H9 (cell line): Measurements from ENCODE around the gene RAD21L1. TPM values are rescaled to one million over a fixed set of nuclear protein-coding genes. Genes with fewer than 3 reads are reported as not detected.
A peak's percentile ranks its signal among the peaks of the same experiment; 100 is the strongest.

Experiments
- DNase-seq: peaks from one replicate; pipeline ENCODE4 v3.0.0-alpha.2; 2017
- H2AFZ ChIP-seq: one replicate; pipeline ENCODE4 v1.6.1; 2013; ENCODE audit warnings: mild to moderate bottlenecking, low read length, control low read depth, moderate library complexity
- H2AK5ac ChIP-seq: 2 replicates; pipeline ENCODE4 v1.6.1; 2013; ENCODE audit warnings: low read length, control low read depth, mixed read lengths; ENCODE audit not compliant: insufficient read length
- H2BK120ac ChIP-seq: one replicate; pipeline ENCODE4 v1.6.1; 2013; ENCODE audit warnings: low read depth, mild to moderate bottlenecking, low read length, control low read depth, inconsistent platforms; ENCODE audit not compliant: poor library complexity, severe bottlenecking
- H2BK12ac ChIP-seq: 2 replicates; pipeline ENCODE4 v1.6.1; 2013; ENCODE audit warnings: low read length, control low read depth, mixed read lengths, low read depth; ENCODE audit not compliant: insufficient read length
- H2BK15ac ChIP-seq: 2 replicates; pipeline ENCODE4 v1.6.1; 2013; ENCODE audit warnings: low read depth, low read length, control low read depth
- H2BK20ac ChIP-seq: one replicate; pipeline ENCODE4 v1.6.1; 2013; ENCODE audit warnings: low read depth, mild to moderate bottlenecking, low read length, control low read depth, inconsistent platforms; ENCODE audit not compliant: poor library complexity, severe bottlenecking
- H2BK5ac ChIP-seq: 2 replicates; pipeline ENCODE4 v1.6.1; 2013; ENCODE audit warnings: low read length, control low read depth, mixed read lengths; ENCODE audit not compliant: insufficient read length
- H3K14ac ChIP-seq: 2 replicates; pipeline ENCODE4 v1.6.1; 2013; ENCODE audit warnings: low read length, control low read depth; ENCODE audit not compliant: insufficient read depth
- H3K18ac ChIP-seq: 2 replicates; pipeline ENCODE4 v1.6.1; 2013; ENCODE audit warnings: low read depth, mild to moderate bottlenecking, mixed read lengths, low read length, control low read depth; ENCODE audit not compliant: insufficient read length
- H3K23ac ChIP-seq: 2 replicates; pipeline ENCODE4 v1.6.1; 2013; ENCODE audit warnings: low read length, control low read depth, mixed read lengths, low read depth; ENCODE audit not compliant: insufficient read length
- H3K23me2 ChIP-seq: 2 replicates; pipeline ENCODE4 v1.6.1; 2013; ENCODE audit warnings: low read depth, mild to moderate bottlenecking, mixed read lengths, low read length, control low read depth; ENCODE audit not compliant: insufficient read length, poor library complexity, severe bottlenecking
- H3K27ac ChIP-seq: 2 replicates; pipeline ENCODE4 v1.5.1; 2013; ENCODE audit warnings: low read length, control low read depth, mixed read lengths, low read depth; ENCODE audit not compliant: insufficient read length
- H3K27me3 ChIP-seq: 2 replicates; pipeline ENCODE4 v1.6.1; 2013; ENCODE audit warnings: low read length, control low read depth, inconsistent platforms; ENCODE audit not compliant: insufficient read depth
- H3K4ac ChIP-seq: 2 replicates; pipeline ENCODE4 v1.6.1; 2013; ENCODE audit warnings: low read depth, mild to moderate bottlenecking, control low read depth, inconsistent platforms, low read length, moderate library complexity
- H3K4me1 ChIP-seq: 2 replicates; pipeline ENCODE4 v1.6.1; 2013; ENCODE audit warnings: low read length, control low read depth, inconsistent platforms; ENCODE audit not compliant: insufficient read depth
- H3K4me2 ChIP-seq: 2 replicates; pipeline ENCODE4 v1.6.1; 2013; ENCODE audit warnings: low read length, control low read depth, mixed read lengths; ENCODE audit not compliant: insufficient read length, insufficient read depth
- H3K56ac ChIP-seq: 2 replicates; pipeline ENCODE4 v1.6.1; 2013; ENCODE audit warnings: low read depth, mild to moderate bottlenecking, mixed read lengths, low read length, control low read depth; ENCODE audit not compliant: insufficient read length
- H3K79me1 ChIP-seq: 2 replicates; pipeline ENCODE4 v1.6.1; 2013; ENCODE audit warnings: low read depth, mild to moderate bottlenecking, moderate library complexity, low read length, control low read depth, inconsistent platforms; ENCODE audit not compliant: insufficient read depth, poor library complexity, severe bottlenecking
- H3K79me2 ChIP-seq: 2 replicates; pipeline ENCODE4 v1.6.1; 2013; ENCODE audit warnings: low read length, control low read depth, inconsistent platforms; ENCODE audit not compliant: insufficient read depth
- H3K9ac ChIP-seq: 2 replicates; pipeline ENCODE4 v1.6.1; 2013; ENCODE audit warnings: low read length, control low read depth, mixed read lengths; ENCODE audit not compliant: insufficient read length; ENCODE audit errors: extremely low read depth
- H3K9me3 ChIP-seq: one replicate; pipeline ENCODE4 v1.6.1; 2013; ENCODE audit warnings: low read depth, low read length, inconsistent platforms; ENCODE audit not compliant: control insufficient read depth
- H3T11ph ChIP-seq: one replicate; pipeline ENCODE4 v1.6.1; 2013; ENCODE audit warnings: mild to moderate bottlenecking, low read length, control low read depth, inconsistent platforms
- H4K20me1 ChIP-seq: one replicate; pipeline ENCODE4 v1.6.1; 2013; ENCODE audit not compliant: control insufficient read depth, insufficient read length, insufficient read depth
- H4K5ac ChIP-seq: 2 replicates; pipeline ENCODE4 v1.6.1; 2013; ENCODE audit warnings: low read depth, mild to moderate bottlenecking, mixed read lengths, low read length, control low read depth; ENCODE audit not compliant: insufficient read length
- H4K8ac ChIP-seq: replicated peaks from 2 replicates; pipeline ENCODE4 v1.6.1; 2013; ENCODE audit warnings: low read length, control low read depth, mixed read lengths, low read depth; ENCODE audit not compliant: insufficient read length
- H4K91ac ChIP-seq: 2 replicates; pipeline ENCODE4 v1.6.1; 2013; ENCODE audit warnings: low read depth, mild to moderate bottlenecking, moderate library complexity, mixed read lengths, low read length, control low read depth; ENCODE audit not compliant: insufficient read length
- H3K27ac Mint-ChIP-seq, 3 experiments: 2 replicates in 2 of 3; 3 replicates in 1 of 3; pipeline ENCODE4 v1.8.0; 2020 to 2021; ENCODE audit warnings: mixed read lengths in 3 of 3, mild to moderate bottlenecking in 1 of 3, moderate library complexity in 1 of 3
- H3K27me3 Mint-ChIP-seq: 2 replicates; pipeline ENCODE4 v1.8.0; 2021; ENCODE audit warnings: low read depth, mild to moderate bottlenecking, moderate library complexity, mixed read lengths
- H3K36me3 Mint-ChIP-seq, 3 experiments: 2 replicates in 2 of 3; 3 replicates in 1 of 3; pipeline ENCODE4 v1.8.0; 2020 to 2021; ENCODE audit warnings: low read depth in 3 of 3, mixed read lengths in 3 of 3; ENCODE audit not compliant: insufficient read depth in 1 of 3
- H3K4me1 Mint-ChIP-seq, 2 experiments: 2 replicates each; pipeline ENCODE4 v1.8.0; 2020; ENCODE audit warnings: mixed read lengths in 2 of 2
- H3K4me3 Mint-ChIP-seq, 2 experiments: 2 replicates in 1 of 2; 3 replicates in 1 of 2; pipeline ENCODE4 v1.8.0; 2020 to 2021; ENCODE audit warnings: mild to moderate bottlenecking in 2 of 2, mixed read lengths in 2 of 2, moderate library complexity in 1 of 2
- H3K9me3 Mint-ChIP-seq, 2 experiments: 2 replicates in 1 of 2; 3 replicates in 1 of 2; pipeline ENCODE4 v1.8.0; 2020; ENCODE audit warnings: mild to moderate bottlenecking in 2 of 2, mixed read lengths in 2 of 2, moderate library complexity in 1 of 2
- CTCF ChIP-seq: fragments of 200-600 bp; sonication (generic); conservative IDR thresholded peaks from 3 replicates; pipeline ENCODE4 v1.8.0; 2021; ENCODE audit warnings: antibody characterized with exemption, mild to moderate bottlenecking
- WGBS: extraction: QIAGEN DNeasy Blood & Tissue Kit; methylation state at CpG from one replicate; pipeline ENCODE4 v1.1.7; 2013; ENCODE audit warnings: missing lambda C conversion rate, low lambda C conversion rate, mixed read lengths; ENCODE audit not compliant: insufficient read length; ENCODE audit errors: extremely low coverage; 5-methylcytosine and 5-hydroxymethylcytosine counted together
- total RNA-seq: library from RNA; stranded (reverse); gene quantifications from 2 replicates; pipeline ENCODE4 v1.2.1, GENCODE V29; 2021

The RAD21L1 gene
- total RNA-seq, 1 experiment from 2014 or later = not detected

GRCh38 chr20:1182106-1182505 lies 43.7 kb upstream of the RAD21L1 start:
- DNase-seq = no peak
- no peak for TF ChIP-seq CTCF
- H3K27me3 Mint-ChIP-seq = peaks cover 37% of the 10 kb centered on the region
- no peaks in the 10 kb centered on the region for H3K79me1 ChIP-seq
- no peaks in the 10 kb centered on the region for H4K20me1 ChIP-seq
- H3K36me3 Mint-ChIP-seq = peaks cover 0 to 9% (median 4%) of the 10 kb centered on the region in 3 experiments; a peak in 2 of 7 replicates
- peaks cover 21 to 24% of the 10 kb centered on the region in 2 experiments for H3K4me1 Mint-ChIP-seq
- no peak overlapping the region for H2BK12ac ChIP-seq
- no peak overlapping the region for H3K4me3 Mint-ChIP-seq
- no peak overlapping the region for H3K14ac ChIP-seq
- H2BK5ac ChIP-seq = no peak overlapping the region
- no peak overlapping the region for H3K4ac ChIP-seq
- H2AK5ac ChIP-seq = no peak overlapping the region
- no CpG with 5 or more reads among the region's 4 CpGs for WGBS
- H3K9ac ChIP-seq = no peak overlapping the region
- H4K5ac ChIP-seq = no peak overlapping the region
- H2BK15ac ChIP-seq = no peak overlapping the region
- no peak overlapping the region for H4K8ac ChIP-seq
- no peak overlapping the region for H3K18ac ChIP-seq
- H3K23me2 ChIP-seq = peaks cover 4% of the 10 kb centered on the region
- no peak overlapping the region for H3K27ac ChIP-seq
- no peak overlapping the region for H2BK20ac ChIP-seq
- H4K91ac ChIP-seq = no peak overlapping the region
- peak overlapping the region in 2 of 3 experiments; percentile 8 to 11; a peak in 3 of 7 replicates for H3K27ac Mint-ChIP-seq
- no peak overlapping the region for H2AFZ ChIP-seq
- no peak overlapping the region for H3K23ac ChIP-seq
- no peak overlapping the region for H3K4me2 ChIP-seq
- no peak overlapping the region for H2BK120ac ChIP-seq
- H3K9me3 Mint-ChIP-seq = no peaks in the 10 kb centered on the region; a peak in 2 of 5 replicates
- H3K9me3 ChIP-seq = no peaks in the 10 kb centered on the region
- H3K4me1 ChIP-seq = peaks cover 6% of the 10 kb centered on the region; the same call in 1 of the 2 replicates
- H3K56ac ChIP-seq = no peak overlapping the region
- H3K79me2 ChIP-seq = no peaks in the 10 kb centered on the region
- H3T11ph ChIP-seq = no peak overlapping the region
- peaks cover 16% of the 10 kb centered on the region; the same call in 1 of the 2 replicates for H3K27me3 ChIP-seq
